Astrocyte (in vitro differentiated cells and primary cell): ENCODE data around the gene TLK2.

Experiments used
- CTCF ChIP-seq: IDR thresholded peaks from 2 replicates; pipeline ENCODE4 v1.5.1; 2011; ENCODE audit warnings: low read depth, mild to moderate bottlenecking, inconsistent platforms, low read length, moderate library complexity; ENCODE audit not compliant: insufficient read depth
- EZH2 ChIP-seq: IDR thresholded peaks from 2 replicates; pipeline ENCODE4 v1.6.1; 2012; ENCODE audit warnings: mild to moderate bottlenecking, low read length, inconsistent platforms; ENCODE audit not compliant: insufficient read depth

- no peak for TF ChIP-seq CTCF
- no peak for TF ChIP-seq EZH2
Measured at GRCh38 chr17:62456016-62456415, 22.6 kb upstream of the TLK2 start.
